Measurements from ENCODE around the gene EIF4E3. TPM values are rescaled to one million over a fixed set of nuclear protein-coding genes. Genes with fewer than 3 reads are reported as not detected.

EIF4E3 gene
- total and polyA plus RNA-seq, 4 donors: 7.5 to 26.4 (median 22.2) TPM

DNA sequence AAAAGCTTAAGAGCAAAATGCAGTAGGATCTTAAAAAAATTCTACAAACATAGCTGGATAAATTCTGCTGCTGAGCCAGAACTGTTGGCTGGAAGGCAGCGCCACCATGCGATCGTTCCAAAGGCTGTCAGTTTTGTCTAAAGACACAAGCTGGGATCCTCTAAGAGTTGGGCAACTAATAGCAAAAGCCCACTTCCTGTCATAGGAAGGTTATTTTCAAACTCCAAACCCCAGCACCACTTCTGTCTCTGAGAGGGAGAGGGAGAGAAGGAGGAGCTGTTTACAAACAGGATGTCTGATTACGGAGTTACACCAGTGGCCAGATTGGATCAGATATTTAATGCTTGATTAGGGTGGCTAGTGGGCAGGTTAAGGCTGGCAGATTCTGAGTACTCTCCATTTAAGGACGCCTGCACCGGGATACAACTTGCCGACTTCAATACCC is 44.0 kb downstream of the EIF4E3 start:
- DNase-seq (ENCODE audit: low read depth in 4 of 6, low spot score in 6 of 6): peak in 4 of 6 donors; percentile 42 to 87 (median 68)
- no peak overlapping the region for H3K27ac ChIP-seq (ENCODE audit: low read depth, low read length)
- peaks cover 3% of the 10 kb centered on the region for H3K4me1 ChIP-seq (ENCODE audit: control insufficient read depth, insufficient read depth, low read length)

DNA sequence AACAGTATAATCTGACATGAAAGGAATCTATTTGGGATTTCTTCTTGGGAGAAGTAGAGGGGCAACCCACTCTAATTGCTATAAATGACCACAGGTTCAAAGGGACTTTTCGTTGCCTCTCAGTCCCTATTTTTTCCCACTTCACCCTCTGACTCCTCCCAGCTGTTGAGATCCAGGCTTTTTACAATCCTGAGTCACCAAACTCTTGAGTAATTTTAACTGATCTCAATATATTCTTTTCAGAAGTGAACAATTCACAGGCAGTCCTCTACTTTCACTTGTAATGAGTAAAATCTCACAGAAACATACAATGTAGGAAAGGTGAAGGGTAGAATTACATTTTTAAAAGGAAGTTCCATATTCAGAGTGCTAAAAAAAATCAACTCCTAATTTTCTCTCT is 44.6 kb downstream of the EIF4E3 start:
- Histone ChIP-seq H3K27me3 (ENCODE audit: control insufficient read depth, insufficient read depth, low read length) (no peaks in the 10 kb centered on the region), H3K27ac (ENCODE audit: low read depth, low read length) (no peak overlapping the region), H3K4me1 (ENCODE audit: control insufficient read depth, insufficient read depth, low read length) (peaks cover 3% of the 10 kb centered on the region), H3K4me3 (ENCODE audit: low read depth, low read length) (no peak overlapping the region), H3K36me3 (ENCODE audit: control insufficient read depth, insufficient read depth, low read length) (no peaks in the 10 kb centered on the region), H3K9me3 (ENCODE audit: control insufficient read depth, insufficient read depth, low read length) (no peaks in the 10 kb centered on the region)
- DNase-seq (ENCODE audit: low read depth in 4 of 6, low spot score in 6 of 6): no peak
- WGBS (ENCODE audit: insufficient coverage): 67% methylated on average over 1 of the region's 1 CpG

More for the DNA sequence above, 44.0 kb downstream of the EIF4E3 start:
- 33% methylated on average over 1 of the region's 7 CpGs for WGBS (ENCODE audit: insufficient coverage)
- Histone ChIP-seq H3K36me3 (ENCODE audit: control insufficient read depth, insufficient read depth, low read length) (no peaks in the 10 kb centered on the region), H3K9me3 (ENCODE audit: control insufficient read depth, insufficient read depth, low read length) (no peaks in the 10 kb centered on the region), H3K27me3 (ENCODE audit: control insufficient read depth, insufficient read depth, low read length) (no peaks in the 10 kb centered on the region), H3K4me3 (ENCODE audit: low read depth, low read length) (no peak overlapping the region)

DNA sequence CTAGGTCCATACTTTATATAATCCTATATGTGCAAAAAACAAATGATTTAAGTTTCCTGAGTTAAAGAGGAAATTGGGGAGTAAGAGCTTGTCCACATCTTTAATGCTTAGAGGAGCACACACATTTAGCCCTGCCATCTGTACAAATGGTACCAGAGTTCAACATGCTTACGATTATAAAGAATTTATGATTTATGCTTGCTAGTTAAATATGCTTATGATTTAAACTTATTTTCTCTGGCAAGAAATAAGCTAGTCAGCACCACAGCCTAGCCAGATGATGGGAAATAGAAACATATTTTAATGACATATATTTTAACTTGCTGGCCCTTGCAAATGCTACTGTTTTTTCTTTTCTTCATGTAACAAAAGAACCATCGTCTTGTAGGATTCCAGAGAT is 48.3 kb downstream of the EIF4E3 start:
- no peaks in the 10 kb centered on the region for H3K27me3 ChIP-seq (ENCODE audit: control insufficient read depth, insufficient read depth, low read length)
- no CpG with 5 or more reads among the region's 2 CpGs for WGBS (ENCODE audit: insufficient coverage)
- H3K4me1 ChIP-seq (ENCODE audit: control insufficient read depth, insufficient read depth, low read length): no peaks in the 10 kb centered on the region
- H3K4me3 ChIP-seq (ENCODE audit: low read depth, low read length): no peak overlapping the region
- DNase-seq (ENCODE audit: low read depth in 4 of 6, low spot score in 6 of 6): no peak
- no peaks in the 10 kb centered on the region for H3K9me3 ChIP-seq (ENCODE audit: control insufficient read depth, insufficient read depth, low read length)
- no peak overlapping the region for H3K27ac ChIP-seq (ENCODE audit: low read depth, low read length)
- H3K36me3 ChIP-seq (ENCODE audit: control insufficient read depth, insufficient read depth, low read length): no peaks in the 10 kb centered on the region

DNA sequence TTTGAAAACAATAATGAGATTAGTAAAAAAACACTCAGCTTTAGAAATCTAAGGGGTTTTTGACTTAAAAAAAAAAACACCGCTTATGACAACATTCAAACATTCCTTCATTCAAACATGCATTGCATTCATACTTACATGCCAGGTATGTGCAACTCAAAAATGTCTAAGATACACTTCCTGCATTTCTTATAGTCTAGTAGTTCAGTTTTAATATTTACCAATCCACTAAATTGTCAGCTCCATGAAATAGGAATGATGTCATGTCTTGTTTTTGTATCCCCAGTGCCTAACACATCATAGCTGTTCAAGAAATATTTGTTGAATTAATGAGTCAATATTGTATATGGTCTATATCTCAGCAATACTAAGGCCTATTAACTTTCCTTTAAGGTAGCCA is 51.7 kb downstream of the EIF4E3 start:
- WGBS (ENCODE audit: insufficient coverage): no CpG with 5 or more reads among the region's 1 CpG
- H3K9me3 ChIP-seq (ENCODE audit: control insufficient read depth, insufficient read depth, low read length): no peaks in the 10 kb centered on the region
- DNase-seq (ENCODE audit: low read depth in 4 of 6, low spot score in 6 of 6): no peak

DNA sequence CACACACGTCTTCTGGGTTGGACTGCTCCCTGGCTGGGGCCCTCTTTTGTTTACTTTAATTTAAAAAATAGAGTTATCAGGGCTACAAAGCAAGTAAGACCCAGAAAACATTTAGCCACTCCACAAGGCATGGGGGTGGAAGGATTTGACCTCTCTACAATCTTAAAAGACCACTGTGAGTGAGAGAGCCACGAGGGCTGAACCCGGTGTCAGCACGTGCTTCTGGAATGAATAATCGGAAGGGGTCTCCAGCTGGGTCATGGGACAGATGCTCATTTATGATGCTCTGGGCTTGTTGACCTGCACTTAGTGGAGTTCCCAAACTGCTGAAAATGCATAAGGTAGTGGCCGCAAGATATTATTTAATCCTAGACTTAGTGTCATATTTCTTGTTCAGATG is 52.4 kb downstream of the EIF4E3 start:
- WGBS (ENCODE audit: insufficient coverage): 51% methylated on average over 2 of the region's 6 CpGs
- no peak for DNase-seq (ENCODE audit: low read depth in 4 of 6, low spot score in 6 of 6)
- H3K4me1 ChIP-seq (ENCODE audit: control insufficient read depth, insufficient read depth, low read length): no peaks in the 10 kb centered on the region
- no peaks in the 10 kb centered on the region for H3K27me3 ChIP-seq (ENCODE audit: control insufficient read depth, insufficient read depth, low read length)
- peaks cover 3% of the 10 kb centered on the region for H3K36me3 ChIP-seq (ENCODE audit: control insufficient read depth, insufficient read depth, low read length)
- H3K9me3 ChIP-seq (ENCODE audit: control insufficient read depth, insufficient read depth, low read length): no peaks in the 10 kb centered on the region
- no peak overlapping the region for H3K27ac ChIP-seq (ENCODE audit: low read depth, low read length)
- no peak overlapping the region for H3K4me3 ChIP-seq (ENCODE audit: low read depth, low read length)

More for the DNA sequence above, 51.7 kb downstream of the EIF4E3 start:
- H3K27me3 ChIP-seq (ENCODE audit: control insufficient read depth, insufficient read depth, low read length): no peaks in the 10 kb centered on the region
- H3K4me3 ChIP-seq (ENCODE audit: low read depth, low read length): no peak overlapping the region
- peaks cover 3% of the 10 kb centered on the region for H3K36me3 ChIP-seq (ENCODE audit: control insufficient read depth, insufficient read depth, low read length)
- no peak overlapping the region for H3K27ac ChIP-seq (ENCODE audit: low read depth, low read length)
- no peaks in the 10 kb centered on the region for H3K4me1 ChIP-seq (ENCODE audit: control insufficient read depth, insufficient read depth, low read length)

DNA sequence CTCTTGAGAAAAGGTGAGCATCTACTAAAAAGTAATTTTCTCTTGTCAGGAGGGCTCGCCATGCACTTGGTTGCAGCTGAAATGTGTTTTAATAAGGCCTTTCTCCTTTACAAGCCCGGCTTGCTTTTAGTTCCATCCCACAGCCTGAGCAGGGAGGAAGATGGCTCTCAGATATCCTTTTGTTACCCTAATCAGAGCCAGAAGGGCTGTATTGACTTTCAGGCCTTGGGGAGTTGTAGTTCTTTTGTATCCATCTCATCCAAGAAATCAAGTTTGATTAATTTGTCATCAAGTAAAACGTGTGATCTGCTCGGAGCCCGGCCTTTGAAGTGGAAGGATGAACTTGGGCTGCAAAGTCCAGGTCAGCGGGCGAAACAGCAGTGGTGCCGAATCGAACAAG is 52.9 kb downstream of the EIF4E3 start:
- DNase-seq (ENCODE audit: low read depth in 4 of 6, low spot score in 6 of 6): no peak
- WGBS (ENCODE audit: insufficient coverage): no CpG with 5 or more reads among the region's 9 CpGs
- H3K4me3 ChIP-seq (ENCODE audit: low read depth, low read length): no peak overlapping the region

DNA sequence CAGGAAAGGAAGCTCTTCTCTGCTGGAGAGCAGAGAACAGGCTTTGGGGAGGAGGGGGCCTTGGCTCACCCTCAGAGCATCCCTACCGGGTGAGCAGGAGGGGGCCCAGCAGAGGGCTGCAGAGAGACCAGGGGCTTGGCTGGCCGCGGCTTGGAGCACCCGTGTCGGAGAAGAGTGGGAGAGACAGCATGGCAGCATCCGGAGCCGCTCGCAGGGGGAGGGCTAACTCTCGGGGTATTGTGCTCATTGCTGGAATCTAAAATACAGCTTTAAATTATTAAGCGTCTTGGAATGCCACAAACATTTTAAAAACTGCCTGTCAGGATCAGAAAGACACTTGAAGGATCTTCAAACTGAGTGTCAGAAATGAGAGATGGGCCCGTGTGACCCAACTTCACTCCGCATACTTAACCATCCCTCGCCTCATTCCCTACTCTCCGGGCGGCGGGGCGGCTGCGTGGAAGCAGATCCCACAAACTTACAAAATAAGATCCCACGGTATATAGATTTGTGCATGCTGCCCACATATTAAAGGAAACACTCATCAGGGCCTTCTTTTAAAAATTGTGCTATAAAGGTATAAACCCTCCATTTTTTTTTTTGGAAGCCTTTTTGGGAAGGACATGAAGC is 53.9 kb downstream of the EIF4E3 start:
- 80% methylated on average over 10 of the region's 19 CpGs for WGBS (ENCODE audit: insufficient coverage)
- H3K27ac ChIP-seq (ENCODE audit: low read depth, low read length): no peak overlapping the region
- H3K36me3 ChIP-seq (ENCODE audit: control insufficient read depth, insufficient read depth, low read length): peaks cover 3% of the 10 kb centered on the region
- no peak overlapping the region for H3K4me3 ChIP-seq (ENCODE audit: low read depth, low read length)
- no peaks in the 10 kb centered on the region for H3K4me1 ChIP-seq (ENCODE audit: control insufficient read depth, insufficient read depth, low read length)
- no peak for DNase-seq (ENCODE audit: low read depth in 4 of 6, low spot score in 6 of 6)
- H3K27me3 ChIP-seq (ENCODE audit: control insufficient read depth, insufficient read depth, low read length): no peaks in the 10 kb centered on the region
- no peaks in the 10 kb centered on the region for H3K9me3 ChIP-seq (ENCODE audit: control insufficient read depth, insufficient read depth, low read length)

More for the DNA sequence above, 52.9 kb downstream of the EIF4E3 start:
- no peak overlapping the region for H3K27ac ChIP-seq (ENCODE audit: low read depth, low read length)
- no peaks in the 10 kb centered on the region for H3K4me1 ChIP-seq (ENCODE audit: control insufficient read depth, insufficient read depth, low read length)
- H3K36me3 ChIP-seq (ENCODE audit: control insufficient read depth, insufficient read depth, low read length): peaks cover 3% of the 10 kb centered on the region
- no peaks in the 10 kb centered on the region for H3K27me3 ChIP-seq (ENCODE audit: control insufficient read depth, insufficient read depth, low read length)
- H3K9me3 ChIP-seq (ENCODE audit: control insufficient read depth, insufficient read depth, low read length): no peaks in the 10 kb centered on the region

DNA sequence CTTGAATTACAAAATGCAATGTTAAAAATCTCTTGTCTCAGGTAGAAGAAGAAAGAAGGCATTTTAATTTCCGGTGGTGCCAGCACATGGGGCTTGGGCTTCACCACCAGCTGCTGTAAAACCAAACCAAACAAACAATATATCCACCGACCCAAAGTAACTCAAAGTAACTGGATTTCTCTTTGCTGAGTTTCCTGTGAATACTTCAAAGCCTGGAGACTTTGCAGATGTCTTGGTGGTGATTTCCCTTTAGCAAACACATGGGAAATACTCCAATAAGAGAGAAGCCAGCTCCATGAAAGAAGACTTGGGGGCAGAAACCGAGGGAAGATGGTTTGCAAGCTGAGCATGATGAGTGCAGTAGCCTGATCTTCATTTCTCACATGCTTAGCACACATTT is 62.6 kb downstream of the EIF4E3 start:
- 100% methylated on average over 1 of the region's 3 CpGs for WGBS (ENCODE audit: insufficient coverage)
- DNase-seq (ENCODE audit: low read depth in 4 of 6, low spot score in 6 of 6): no peak

DNA sequence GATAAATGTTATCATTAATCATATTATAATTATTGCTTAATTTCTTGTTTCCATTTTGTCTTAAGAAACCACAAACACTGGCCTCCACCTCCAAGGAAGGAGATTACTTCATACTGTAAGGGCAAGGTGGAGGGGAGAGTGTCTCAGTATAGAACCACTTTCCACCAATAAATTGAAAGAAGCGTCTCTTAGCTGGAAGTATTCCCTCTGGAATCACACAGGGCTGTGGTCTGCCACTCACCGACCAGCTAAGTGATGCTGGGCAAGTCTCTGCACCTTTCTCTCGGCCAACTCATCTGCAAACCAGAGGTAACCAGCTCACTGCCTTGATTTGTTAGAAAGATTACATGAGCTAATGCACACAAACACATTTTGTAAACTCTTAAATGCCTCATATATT is 63.1 kb downstream of the EIF4E3 start:
- 100% methylated on average over 1 of the region's 3 CpGs for WGBS (ENCODE audit: insufficient coverage)
- Histone ChIP-seq H3K4me1 (ENCODE audit: control insufficient read depth, insufficient read depth, low read length) (peaks cover 4% of the 10 kb centered on the region), H3K4me3 (ENCODE audit: low read depth, low read length) (no peak overlapping the region), H3K27me3 (ENCODE audit: control insufficient read depth, insufficient read depth, low read length) (no peaks in the 10 kb centered on the region), H3K9me3 (ENCODE audit: control insufficient read depth, insufficient read depth, low read length) (no peaks in the 10 kb centered on the region), H3K27ac (ENCODE audit: low read depth, low read length) (no peak overlapping the region), H3K36me3 (ENCODE audit: control insufficient read depth, insufficient read depth, low read length) (no peaks in the 10 kb centered on the region)
- no peak for DNase-seq (ENCODE audit: low read depth in 4 of 6, low spot score in 6 of 6)

More for the DNA sequence above, 62.6 kb downstream of the EIF4E3 start:
- Histone ChIP-seq H3K4me3 (ENCODE audit: low read depth, low read length) (no peak overlapping the region), H3K27ac (ENCODE audit: low read depth, low read length) (no peak overlapping the region), H3K4me1 (ENCODE audit: control insufficient read depth, insufficient read depth, low read length) (peaks cover 4% of the 10 kb centered on the region), H3K36me3 (ENCODE audit: control insufficient read depth, insufficient read depth, low read length) (no peaks in the 10 kb centered on the region), H3K9me3 (ENCODE audit: control insufficient read depth, insufficient read depth, low read length) (no peaks in the 10 kb centered on the region), H3K27me3 (ENCODE audit: control insufficient read depth, insufficient read depth, low read length) (no peaks in the 10 kb centered on the region)

DNA sequence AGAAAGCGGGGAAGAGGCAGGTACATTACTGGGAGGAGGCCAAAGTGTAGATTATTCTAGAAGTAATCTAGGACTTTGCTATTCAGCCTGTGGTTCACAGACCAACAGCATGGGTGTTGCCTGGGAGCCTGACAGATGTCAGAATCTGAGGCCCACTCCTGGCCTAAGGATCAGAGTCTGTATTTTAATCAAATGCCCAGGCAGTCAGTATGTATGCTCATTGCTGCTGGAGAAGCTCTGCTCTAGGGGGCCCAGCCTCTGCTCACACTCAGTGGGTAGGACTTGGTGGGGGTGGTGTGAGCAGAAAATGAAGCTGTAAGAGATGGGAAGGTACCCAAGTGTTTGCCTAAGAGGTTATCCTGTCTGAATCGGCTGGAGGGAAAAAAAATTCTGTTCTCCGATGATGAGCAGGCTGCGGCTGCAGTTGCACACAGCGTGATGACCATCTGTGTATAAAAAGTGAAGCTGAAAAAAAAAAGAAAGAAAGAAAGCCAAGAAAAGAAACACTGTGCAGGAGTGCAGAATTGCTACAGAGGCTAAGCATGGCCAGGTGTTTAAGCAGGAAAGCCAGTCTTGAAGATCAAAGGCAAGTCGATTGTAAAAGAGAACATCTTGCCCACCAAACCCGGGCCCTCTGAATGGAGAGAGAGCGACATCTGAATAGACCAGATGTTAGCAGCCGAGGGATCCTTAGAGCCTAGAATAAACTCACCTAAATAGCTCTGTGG is 65.2 kb downstream of the EIF4E3 start:
- 55% methylated on average over 6 of the region's 9 CpGs for WGBS (ENCODE audit: insufficient coverage)

More for the DNA sequence above, 65.2 kb downstream of the EIF4E3 start:
- H3K4me1 ChIP-seq (ENCODE audit: control insufficient read depth, insufficient read depth, low read length): peaks cover 4% of the 10 kb centered on the region
- H3K27me3 ChIP-seq (ENCODE audit: control insufficient read depth, insufficient read depth, low read length): no peaks in the 10 kb centered on the region
- H3K27ac ChIP-seq (ENCODE audit: low read depth, low read length): no peak overlapping the region
- H3K36me3 ChIP-seq (ENCODE audit: control insufficient read depth, insufficient read depth, low read length): no peaks in the 10 kb centered on the region
- no peaks in the 10 kb centered on the region for H3K9me3 ChIP-seq (ENCODE audit: control insufficient read depth, insufficient read depth, low read length)
- peak in 2 of 6 donors; percentile 39 to 46 for DNase-seq (ENCODE audit: low read depth in 4 of 6, low spot score in 6 of 6)
- H3K4me3 ChIP-seq (ENCODE audit: low read depth, low read length): no peak overlapping the region

All from spinal cord (tissue), 10 donors.